Uterus (tissue), 2 donors: ENCODE measurements around the gene WWOX.

Experiments used
- POLR2A ChIP-seq, 2 donors: fragments of 450-650 bp; IDR thresholded peaks; one replicate each; pipeline ENCODE4 v1.6.1; 2016; ENCODE audit warnings: antibody characterized with exemption in 2 of 2, mild to moderate bottlenecking in 1 of 2, moderate library complexity in 1 of 2
- TF ChIP-seq, protein P1 (sequence below), 4 experiments: fragments of 200-600 bp in 2 of 4; fragments of 450-650 bp in 2 of 4; sonication (generic) in 2 of 4; IDR thresholded peaks; one replicate each; pipeline ENCODE4 v1.5.1; 2016 to 2019; ENCODE audit warnings: antibody characterized with exemption in 4 of 4, mild to moderate bottlenecking in 2 of 4, moderate library complexity in 1 of 4

DNA sequence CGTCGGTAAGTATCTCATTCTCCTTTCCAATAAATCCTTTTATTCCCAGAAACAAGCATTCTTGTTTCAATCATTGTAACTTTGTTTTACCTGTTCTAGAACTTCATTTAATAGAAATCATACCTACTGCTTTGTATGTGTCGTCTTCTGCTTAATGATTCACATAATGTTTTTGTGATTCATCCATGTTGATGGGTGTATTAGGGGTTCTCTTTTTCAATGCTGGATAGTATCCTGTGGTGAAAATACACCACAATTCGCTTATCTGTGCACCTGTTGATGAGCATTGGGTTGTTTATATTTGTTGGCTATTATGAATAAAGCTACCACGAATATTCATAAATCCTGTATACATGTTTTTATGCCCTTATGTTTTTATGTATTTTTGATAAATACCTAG is 797.8 kb downstream of the WWOX start:
- TF ChIP-seq, protein P1, sequence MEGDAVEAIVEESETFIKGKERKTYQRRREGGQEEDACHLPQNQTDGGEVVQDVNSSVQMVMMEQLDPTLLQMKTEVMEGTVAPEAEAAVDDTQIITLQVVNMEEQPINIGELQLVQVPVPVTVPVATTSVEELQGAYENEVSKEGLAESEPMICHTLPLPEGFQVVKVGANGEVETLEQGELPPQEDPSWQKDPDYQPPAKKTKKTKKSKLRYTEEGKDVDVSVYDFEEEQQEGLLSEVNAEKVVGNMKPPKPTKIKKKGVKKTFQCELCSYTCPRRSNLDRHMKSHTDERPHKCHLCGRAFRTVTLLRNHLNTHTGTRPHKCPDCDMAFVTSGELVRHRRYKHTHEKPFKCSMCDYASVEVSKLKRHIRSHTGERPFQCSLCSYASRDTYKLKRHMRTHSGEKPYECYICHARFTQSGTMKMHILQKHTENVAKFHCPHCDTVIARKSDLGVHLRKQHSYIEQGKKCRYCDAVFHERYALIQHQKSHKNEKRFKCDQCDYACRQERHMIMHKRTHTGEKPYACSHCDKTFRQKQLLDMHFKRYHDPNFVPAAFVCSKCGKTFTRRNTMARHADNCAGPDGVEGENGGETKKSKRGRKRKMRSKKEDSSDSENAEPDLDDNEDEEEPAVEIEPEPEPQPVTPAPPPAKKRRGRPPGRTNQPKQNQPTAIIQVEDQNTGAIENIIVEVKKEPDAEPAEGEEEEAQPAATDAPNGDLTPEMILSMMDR (IDR thresholded peaks at IDR 0.05) = no peak
- TF ChIP-seq POLR2A (IDR thresholded peaks at IDR 0.05) = no peak
